Neural crest cell (in vitro differentiated cells): Measurements from ENCODE around the gene REEP1. TPM values are rescaled to one million over a fixed set of nuclear protein-coding genes. Genes with fewer than 3 reads are reported as not detected.

ENCODE experiments used
- DNase-seq: peaks from one replicate; pipeline ENCODE4 v3.0.0; 2021; ENCODE audit warnings: low read depth, mixed read lengths, low spot score
- H3K27ac Mint-ChIP-seq: one replicate; pipeline ENCODE4 v1.8.0; 2021; ENCODE audit warnings: mild to moderate bottlenecking, mixed read lengths; ENCODE audit not compliant: unreplicated experiment
- H3K27me3 Mint-ChIP-seq: 2 replicates; pipeline ENCODE4 v1.8.0; 2021; ENCODE audit warnings: low read depth, mild to moderate bottlenecking, mixed read lengths
- H3K36me3 Mint-ChIP-seq: 2 replicates; pipeline ENCODE4 v1.8.0; 2021; ENCODE audit warnings: low read depth, mild to moderate bottlenecking, mixed read lengths
- H3K4me1 Mint-ChIP-seq: 2 replicates; pipeline ENCODE4 v1.8.0; 2021; ENCODE audit warnings: mixed read lengths
- H3K4me3 Mint-ChIP-seq: one replicate; pipeline ENCODE4 v1.8.0; 2021; ENCODE audit warnings: mild to moderate bottlenecking, mixed read lengths
- H3K9me3 Mint-ChIP-seq: 2 replicates; pipeline ENCODE4 v1.8.0; 2021; ENCODE audit warnings: mixed read lengths
- CTCF ChIP-seq: fragments of 200-600 bp; sonication (generic); conservative IDR thresholded peaks from 2 replicates; pipeline ENCODE4 v1.5.0; 2021; ENCODE audit warnings: antibody characterized with exemption, mild to moderate bottlenecking
- total RNA-seq: library from RNA; stranded (reverse); gene quantifications from 2 replicates; pipeline ENCODE4 v1.2.1, GENCODE V29; 2021

The REEP1 gene
- total RNA-seq, 1 donor from 2014 or later = 12.3 TPM

GRCh38 chr2:86313341-86313740 is 24.1 kb downstream of the REEP1 start:
- Mint-ChIP-seq H3K27ac (no peak overlapping the region), H3K4me3 (no peak overlapping the region), H3K4me1 (no peaks in the 10 kb centered on the region), H3K9me3 (no peaks in the 10 kb centered on the region), H3K36me3 (no peaks in the 10 kb centered on the region), H3K27me3 (no peaks in the 10 kb centered on the region)
- DNase-seq = no peak
- no peak for TF ChIP-seq CTCF

DNA sequence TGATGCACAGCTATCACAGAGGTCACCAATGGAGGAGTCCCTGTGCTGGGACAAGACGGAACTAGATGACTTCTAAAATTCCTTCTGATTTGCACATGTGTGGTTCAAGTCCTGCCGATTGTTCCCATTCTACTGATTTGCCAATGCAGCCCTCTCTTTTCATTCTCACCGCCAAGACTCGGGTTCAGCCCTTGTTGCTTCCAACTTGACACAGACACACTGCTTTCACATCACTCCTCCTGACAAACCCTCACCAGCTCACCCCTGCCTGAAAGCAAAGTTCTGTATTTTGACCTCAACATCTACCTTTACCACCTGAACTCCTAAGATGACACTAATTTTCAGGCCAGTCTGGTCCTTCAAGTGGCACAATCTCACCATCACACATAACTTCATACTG is 25.5 kb downstream of the REEP1 start:
- Mint-ChIP-seq H3K9me3 (no peaks in the 10 kb centered on the region), H3K36me3 (no peaks in the 10 kb centered on the region), H3K4me3 (no peak overlapping the region), H3K27ac (no peak overlapping the region), H3K4me1 (no peaks in the 10 kb centered on the region), H3K27me3 (no peaks in the 10 kb centered on the region)
- no peak for TF ChIP-seq CTCF
- no peak for DNase-seq

GRCh38 chr2:86309966-86310365 is 27.5 kb downstream of the REEP1 start:
- TF ChIP-seq CTCF = no peak
- Mint-ChIP-seq H3K27ac (no peak overlapping the region), H3K4me3 (no peak overlapping the region), H3K27me3 (no peaks in the 10 kb centered on the region), H3K36me3 (no peaks in the 10 kb centered on the region), H3K9me3 (no peaks in the 10 kb centered on the region), H3K4me1 (no peaks in the 10 kb centered on the region)
- DNase-seq = no peak

DNA sequence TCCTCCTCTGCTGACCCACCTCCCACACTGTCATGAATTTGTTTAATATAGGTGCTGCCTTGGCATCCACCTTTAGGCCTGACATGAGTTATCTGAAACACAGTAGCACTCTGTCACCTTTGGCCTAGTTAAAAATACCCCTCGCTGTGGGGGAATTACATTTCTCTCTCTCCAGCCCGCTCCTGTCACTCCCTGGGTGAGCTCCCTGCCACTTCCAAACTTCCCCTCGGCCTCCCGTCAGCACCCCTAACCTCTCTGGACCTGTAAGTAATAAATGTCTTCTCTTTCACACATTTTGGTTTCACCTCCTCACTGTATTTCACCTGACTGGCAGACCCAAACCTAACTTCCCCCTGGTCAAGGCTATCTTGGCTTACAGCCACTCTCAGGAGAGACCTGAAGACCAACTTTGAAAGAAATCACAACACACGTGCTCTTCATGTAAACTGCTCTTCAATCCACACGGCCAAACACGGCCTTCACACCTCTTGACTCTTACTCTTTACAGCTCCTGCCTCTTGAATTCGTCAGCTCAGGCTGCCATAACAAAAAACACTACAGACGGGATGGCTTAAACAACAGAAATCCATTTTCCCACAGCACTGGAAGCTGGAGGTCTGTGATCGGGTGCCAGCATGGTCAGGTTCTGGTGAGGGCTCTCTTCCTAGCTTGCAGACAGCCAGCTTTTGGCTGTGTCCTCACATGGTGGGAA is 28.3 kb downstream of the REEP1 start:
- Mint-ChIP-seq H3K27me3 (no peaks in the 10 kb centered on the region), H3K4me1 (peaks cover 4% of the 10 kb centered on the region), H3K4me3 (no peak overlapping the region), H3K36me3 (no peaks in the 10 kb centered on the region), H3K9me3 (no peaks in the 10 kb centered on the region), H3K27ac (peak overlapping the region; percentile 63)
- no peak for DNase-seq
- no peak for TF ChIP-seq CTCF

- no peak overlapping the region for H3K4me3 Mint-ChIP-seq
- TF ChIP-seq CTCF = no peak
- H3K27ac Mint-ChIP-seq = no peak overlapping the region
- H3K36me3 Mint-ChIP-seq = no peaks in the 10 kb centered on the region
- H3K9me3 Mint-ChIP-seq = no peaks in the 10 kb centered on the region
- peaks cover 4% of the 10 kb centered on the region for H3K4me1 Mint-ChIP-seq
- no peaks in the 10 kb centered on the region for H3K27me3 Mint-ChIP-seq
- no peak for DNase-seq
Observed at GRCh38 chr2:86308356-86308755, 29.1 kb downstream of the REEP1 start.
